ENCODE measurements around the gene CDX2.

CDX2 gene

GRCh38 chr13:28000567-28000966 is 31.5 kb upstream of the CDX2 start:
- Histone ChIP-seq H4K20me1 (ENCODE audit: control insufficient read depth, insufficient read depth, low read depth, low read length) (no peaks in the 10 kb centered on the region), H3K27ac (ENCODE audit: low read depth, low read length) (no peak overlapping the region), H3K4me2 (ENCODE audit: low read length) (no peak overlapping the region), H3K4me1 (ENCODE audit: control insufficient read depth, low read length) (peaks cover 8% of the 10 kb centered on the region; the same call in 1 of the 2 replicates), H3K4me3 (ENCODE audit: low read length) (no peak overlapping the region), H3K27me3 (ENCODE audit: control insufficient read depth, low read length) (no peaks in the 10 kb centered on the region), H3K9me2 (replicated peaks; ENCODE audit: control insufficient read depth, low read length) (no peaks in the 10 kb centered on the region), H3K79me2 (ENCODE audit: control insufficient read depth, low read length) (no peaks in the 10 kb centered on the region), H3K9me3 (ENCODE audit: control insufficient read depth, insufficient read depth, low read length) (no peaks in the 10 kb centered on the region), H3F3A (ENCODE audit: control insufficient read depth, insufficient read depth) (0 out of 2 replicates have a peak, but pooled peaks cover 2% of the 10 kb centered on the region), H3K36me3 (ENCODE audit: control insufficient read depth, low read length) (no peaks in the 10 kb centered on the region)
- TF ChIP-seq CTCF (IDR thresholded peaks at IDR 0.05; ENCODE audit: low read depth, low read length, poor library complexity, severe bottlenecking) (no peak), EZH2phosphoT487 (IDR thresholded peaks at IDR 0.05; ENCODE audit: borderline replicate concordance, low read length) (no peak)

GRCh38 chr13:27997904-27998522 is 28.9 kb upstream of the CDX2 start:
- no peak overlapping the region for H3K4me2 ChIP-seq (ENCODE audit: low read length)
- TF ChIP-seq EZH2phosphoT487 (IDR thresholded peaks at IDR 0.05; ENCODE audit: borderline replicate concordance, low read length), result no peak
- peak; percentile 71 for TF ChIP-seq CTCF (IDR thresholded peaks at IDR 0.05; ENCODE audit: low read depth, low read length, poor library complexity, severe bottlenecking)
- H3K27ac ChIP-seq (ENCODE audit: low read depth, low read length), result no peak overlapping the region

GRCh38 chr13:27991881-27992280 is 22.8 kb upstream of the CDX2 start:
- Histone ChIP-seq H3K9me2 (replicated peaks; ENCODE audit: control insufficient read depth, low read length) (no peaks in the 10 kb centered on the region), H3K4me3 (ENCODE audit: low read length) (no peak overlapping the region), H3K79me2 (ENCODE audit: control insufficient read depth, low read length) (no peaks in the 10 kb centered on the region), H3K4me2 (ENCODE audit: low read length) (no peak overlapping the region), H3K4me1 (ENCODE audit: control insufficient read depth, low read length) (peaks cover 3% of the 10 kb centered on the region; the same call in 1 of the 2 replicates), H3K27ac (ENCODE audit: low read depth, low read length) (no peak overlapping the region), H3F3A (ENCODE audit: control insufficient read depth, insufficient read depth) (no peaks in the 10 kb centered on the region), H3K27me3 (ENCODE audit: control insufficient read depth, low read length) (no peaks in the 10 kb centered on the region), H3K36me3 (ENCODE audit: control insufficient read depth, low read length) (no peaks in the 10 kb centered on the region), H4K20me1 (ENCODE audit: control insufficient read depth, insufficient read depth, low read depth, low read length) (no peaks in the 10 kb centered on the region), H3K9me3 (ENCODE audit: control insufficient read depth, insufficient read depth, low read length) (no peaks in the 10 kb centered on the region)
- TF ChIP-seq CTCF (IDR thresholded peaks at IDR 0.05; ENCODE audit: low read depth, low read length, poor library complexity, severe bottlenecking), result no peak
- TF ChIP-seq EZH2phosphoT487 (IDR thresholded peaks at IDR 0.05; ENCODE audit: borderline replicate concordance, low read length), result no peak

More at GRCh38 chr13:27997904-27998522, 28.9 kb upstream of the CDX2 start:
- no peaks in the 10 kb centered on the region for H3K9me2 ChIP-seq (replicated peaks; ENCODE audit: control insufficient read depth, low read length)
- H3K36me3 ChIP-seq (ENCODE audit: control insufficient read depth, low read length), result no peaks in the 10 kb centered on the region
- no peaks in the 10 kb centered on the region for H3K79me2 ChIP-seq (ENCODE audit: control insufficient read depth, low read length)
- H3K4me3 ChIP-seq (ENCODE audit: low read length), result no peak overlapping the region
- H3F3A ChIP-seq (ENCODE audit: control insufficient read depth, insufficient read depth), result 0 out of 2 replicates have a peak, but pooled peaks cover 2% of the 10 kb centered on the region
- no peaks in the 10 kb centered on the region for H4K20me1 ChIP-seq (ENCODE audit: control insufficient read depth, insufficient read depth, low read depth, low read length)
- no peaks in the 10 kb centered on the region for H3K9me3 ChIP-seq (ENCODE audit: control insufficient read depth, insufficient read depth, low read length)
- peaks cover 8% of the 10 kb centered on the region; the same call in 1 of the 2 replicates for H3K4me1 ChIP-seq (ENCODE audit: control insufficient read depth, low read length)
- no peaks in the 10 kb centered on the region for H3K27me3 ChIP-seq (ENCODE audit: control insufficient read depth, low read length)
